ENCODE measurements around the gene DICER1.
A peak's percentile ranks its signal among the peaks of the same experiment; 100 is the strongest.
"Not testable (repeated sequence)": the region's sequence is repeated elsewhere in the genome, so short reads cannot be mapped to it uniquely, and the experiment has no call there.

Gene DICER1

DNA sequence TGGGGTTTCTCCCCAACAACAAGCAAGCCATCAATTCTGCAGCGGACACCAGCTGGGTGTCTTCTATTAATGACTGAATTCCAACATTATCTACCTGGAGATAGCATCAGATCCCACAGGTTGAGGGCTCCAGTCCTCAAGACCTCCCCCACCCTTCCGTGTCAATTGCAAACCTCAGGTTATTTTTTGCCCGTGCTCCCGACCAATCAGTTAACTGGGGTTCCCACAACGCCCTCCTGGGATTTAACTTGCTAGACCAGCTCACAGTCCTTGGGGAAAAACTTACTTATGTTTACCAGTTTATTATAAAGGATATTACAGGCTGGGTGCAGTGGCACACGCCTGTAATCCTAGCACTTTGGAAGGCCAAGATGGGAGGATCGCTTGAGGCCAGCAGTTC is 9.7 kb downstream of the DICER1 start:
- no peak for DNase-seq

DNA sequence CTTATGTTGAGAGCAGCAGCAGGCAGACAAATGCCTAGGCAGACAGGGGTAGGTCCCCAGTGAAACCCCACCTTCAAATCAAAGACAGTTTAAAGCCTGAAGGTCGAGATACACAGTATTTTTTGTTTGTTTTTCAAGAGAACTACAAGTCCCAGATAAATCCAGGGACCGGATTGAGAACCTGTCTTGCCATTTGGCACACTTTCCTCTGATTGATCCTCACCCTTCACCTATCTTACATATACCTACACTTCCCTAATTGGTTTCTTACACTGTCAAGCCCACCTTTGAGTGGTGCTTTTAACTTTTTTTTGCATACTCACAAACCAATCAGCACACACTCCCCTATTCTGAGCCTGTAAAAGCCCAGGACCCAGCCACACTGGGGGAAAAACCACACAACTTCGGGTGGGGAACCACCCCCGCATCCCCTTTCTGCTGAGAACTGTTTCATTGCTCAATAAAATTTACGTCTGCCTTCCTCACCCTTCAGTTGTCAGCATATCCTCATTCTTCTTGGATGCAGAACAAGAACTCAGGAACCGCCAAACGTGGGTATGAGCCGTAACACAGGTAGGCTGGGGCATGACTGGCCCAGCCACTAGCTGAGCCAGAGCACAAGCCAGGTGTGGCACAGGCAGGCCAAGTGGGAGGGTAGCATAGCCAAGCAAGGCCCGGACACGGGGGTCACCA is 11.1 kb downstream of the DICER1 start:
- no peak for DNase-seq

DNA sequence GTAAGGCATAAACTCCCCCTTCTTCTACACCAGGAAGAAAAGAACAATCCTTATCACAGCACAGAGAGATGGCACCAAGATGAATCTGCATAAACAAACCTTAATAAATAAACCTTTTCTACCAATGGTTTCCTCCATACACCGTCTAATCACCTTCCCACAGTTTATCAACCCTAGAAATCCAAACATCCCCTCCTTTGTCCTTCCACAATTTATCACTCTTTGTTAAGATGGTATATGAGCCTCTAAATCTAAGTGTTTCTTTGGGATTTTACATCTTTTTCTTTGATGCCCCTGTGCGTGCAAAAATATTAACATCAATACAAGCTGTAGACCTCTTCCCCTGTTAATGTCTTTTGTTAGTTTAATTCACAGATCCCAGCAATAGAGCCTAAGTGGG is 12.5 kb downstream of the DICER1 start:
- DNase-seq: no peak

- no peak for DNase-seq
Observed at GRCh38 chr14:95143808-95144620, 13.3 kb downstream of the DICER1 start.

GRCh38 chr14:95142208-95142607 is 15.1 kb downstream of the DICER1 start:
- DNase-seq: no peak

GRCh38 chr14:95141684-95142083 is 15.6 kb downstream of the DICER1 start:
- DNase-seq: no peak

DNA sequence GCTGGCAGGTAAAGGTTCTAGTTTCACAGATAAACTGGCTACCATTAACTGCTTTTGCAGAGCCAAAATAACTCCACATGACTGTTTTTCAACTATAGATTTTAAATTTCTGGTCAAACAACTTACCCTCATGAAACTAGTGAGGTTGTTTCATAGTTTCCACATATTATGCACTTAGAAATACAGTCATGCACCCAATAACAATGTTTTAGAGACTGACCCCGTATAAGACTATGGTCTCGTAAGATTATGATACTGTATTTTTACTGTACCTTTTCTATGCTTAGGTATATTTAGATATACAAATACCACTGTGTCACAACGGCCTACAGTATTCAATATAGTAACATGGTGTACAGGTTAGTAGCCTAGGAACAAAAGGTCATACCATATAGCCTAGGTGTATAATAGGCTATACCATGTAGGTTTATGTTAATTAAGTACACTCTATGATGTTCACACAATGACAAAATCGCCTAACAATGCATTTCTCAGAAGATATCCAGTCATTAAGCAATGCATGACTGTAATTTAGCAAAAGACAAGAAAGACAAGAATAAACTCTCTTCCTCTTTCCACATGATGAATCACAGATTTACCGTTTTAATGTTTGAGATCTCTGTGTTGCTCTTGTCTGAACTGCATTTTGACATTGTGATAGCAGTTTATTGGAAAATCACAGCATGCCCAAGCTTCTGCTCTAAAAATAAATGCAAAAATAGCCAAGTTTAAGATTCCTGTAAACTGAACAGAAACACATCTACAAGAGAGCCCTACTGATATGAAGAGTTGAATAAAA is 17.1 kb downstream of the DICER1 start:
- no peak for DNase-seq

DNA sequence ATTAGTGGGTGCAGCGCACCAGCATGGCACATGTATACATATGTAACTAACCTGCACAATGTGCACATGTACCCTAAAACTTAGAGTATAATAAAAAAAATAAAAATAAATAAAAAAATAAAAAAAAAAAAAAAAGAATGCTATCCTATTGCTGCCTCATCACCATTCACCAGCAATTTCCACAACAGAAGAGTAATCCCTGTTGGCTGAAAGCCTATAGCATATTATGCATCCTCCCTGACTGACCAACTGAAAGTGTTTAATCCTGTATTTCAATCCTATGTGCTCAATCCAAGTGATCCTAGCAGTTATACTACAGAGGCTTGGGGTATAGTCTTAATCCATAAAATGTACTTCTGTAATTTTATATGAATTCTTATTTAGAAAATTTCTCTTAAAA is 18.5 kb downstream of the DICER1 start:
- no peak for DNase-seq

DNA sequence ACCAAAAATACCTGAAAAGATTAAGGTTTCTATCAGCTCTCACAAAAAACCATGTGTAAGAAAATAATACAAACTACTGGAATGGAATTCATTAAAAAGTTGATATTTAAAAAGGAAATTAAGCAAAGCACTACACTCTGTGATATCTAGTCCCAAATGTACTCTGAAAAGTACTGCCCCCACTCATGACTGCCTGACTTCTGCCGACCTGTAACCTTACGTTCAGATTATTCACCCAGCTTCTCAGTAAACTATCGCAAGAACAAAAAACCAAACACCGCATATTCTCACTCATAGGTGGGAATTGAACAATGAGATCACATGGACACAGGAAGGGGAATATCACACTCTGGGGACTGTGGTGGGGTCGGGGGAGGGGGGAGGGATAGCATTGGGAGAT is 18.9 kb downstream of the DICER1 start:
- DNase-seq: not testable (repeated sequence)

DNA sequence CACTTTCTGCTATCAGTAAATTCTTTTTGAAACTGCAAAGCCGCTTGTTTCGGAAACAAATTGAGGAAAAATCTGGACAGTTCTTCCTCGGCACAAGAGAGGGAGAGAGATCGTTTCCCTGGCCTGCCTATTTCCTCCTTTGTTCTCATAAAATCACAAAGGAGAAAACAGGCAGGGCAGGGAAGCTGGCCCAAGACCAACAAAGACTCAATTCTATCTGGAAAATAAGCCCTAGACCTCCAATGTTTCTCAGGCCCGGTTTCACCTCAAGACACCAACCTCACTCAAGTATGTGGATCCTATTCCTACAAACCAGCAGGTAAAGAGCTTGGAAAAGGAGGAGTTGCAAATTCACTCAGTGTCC is 19.5 kb downstream of the DICER1 start:
- DNase-seq: no peak

- no peak for DNase-seq
Observed at GRCh38 chr14:95137164-95137803, 20.0 kb downstream of the DICER1 start.

DNA sequence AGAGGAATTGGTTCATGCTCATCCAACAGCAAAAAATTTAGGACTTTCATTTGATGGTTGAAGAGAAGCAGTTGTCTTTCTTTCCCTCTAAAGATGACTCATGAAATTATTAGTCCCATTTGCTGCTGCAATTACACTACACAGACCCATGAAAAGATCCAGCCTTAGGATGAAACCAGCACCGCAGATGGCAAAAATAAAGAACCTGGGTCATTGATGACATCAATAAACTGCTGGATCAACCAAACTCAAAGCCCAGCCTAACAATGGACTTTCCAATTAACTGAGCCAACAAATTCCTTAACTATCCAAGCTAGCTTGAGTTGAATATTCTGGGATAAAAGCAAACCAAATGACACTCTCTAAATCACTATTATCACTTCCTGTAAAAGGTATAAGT is 20.7 kb downstream of the DICER1 start:
- DNase-seq: no peak

- DNase-seq: no peak
Observed at GRCh38 chr14:95134304-95134933, 22.9 kb downstream of the DICER1 start.

DNA sequence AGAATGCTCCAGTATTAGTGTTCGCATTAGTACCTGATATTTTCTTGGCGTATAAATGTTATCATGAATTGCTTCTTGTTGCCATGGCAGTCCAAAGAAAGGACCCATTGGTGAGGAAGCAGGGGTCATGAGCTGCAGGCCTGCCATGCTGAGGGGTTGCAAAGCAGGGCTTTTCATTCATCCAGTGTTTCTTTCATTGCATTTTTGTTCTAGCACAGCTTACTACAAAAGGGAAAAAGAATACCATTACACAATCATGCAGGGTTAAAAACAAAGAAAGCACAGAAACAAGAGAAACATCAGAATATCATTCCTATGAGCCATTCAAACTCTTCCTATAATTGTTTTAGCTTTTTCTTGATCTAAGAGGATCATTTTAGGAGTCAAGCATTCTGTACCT is 24.0 kb downstream of the DICER1 start:
- DNase-seq: no peak

DNA sequence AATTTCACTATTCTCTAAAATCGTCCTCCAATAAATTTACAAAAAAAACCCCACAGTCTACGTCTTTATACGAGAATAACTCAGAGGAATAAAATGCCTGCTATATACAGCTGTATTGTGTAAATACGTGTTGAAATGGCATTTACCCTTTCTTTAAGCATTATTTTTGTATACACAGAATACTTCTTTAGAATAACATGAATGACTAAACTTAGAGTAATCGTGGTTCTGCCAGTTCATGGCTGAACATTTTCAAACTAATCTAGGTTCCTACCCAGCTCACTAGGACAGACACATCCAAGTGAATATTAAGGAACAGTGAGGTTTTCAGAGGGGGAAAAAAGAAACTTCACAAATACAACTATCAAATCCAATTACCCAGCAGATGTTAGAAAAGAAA is 24.6 kb downstream of the DICER1 start:
- no peak for DNase-seq

GRCh38 chr14:95130549-95130948 is 26.8 kb downstream of the DICER1 start:
- DNase-seq: no peak

- DNase-seq: no peak
Observed at GRCh38 chr14:95128140-95128539, 29.2 kb downstream of the DICER1 start.

DNA sequence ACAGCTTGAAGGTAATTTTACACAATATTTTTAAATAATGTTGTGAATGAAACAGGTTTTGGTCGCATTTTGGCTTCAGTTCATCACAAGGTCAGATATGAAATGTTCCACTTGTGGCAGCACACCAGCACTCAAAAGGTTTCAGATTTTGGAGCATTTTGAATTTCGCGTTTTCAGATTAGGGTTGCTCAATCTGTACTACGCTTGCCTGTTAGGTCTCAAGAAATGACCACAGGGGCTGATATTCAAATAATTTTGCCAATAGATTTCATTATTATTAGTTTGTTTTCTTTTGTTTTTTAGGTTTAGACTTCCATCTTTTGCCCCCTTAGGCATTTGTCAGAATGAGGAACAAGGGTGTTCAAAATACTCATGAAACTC is 29.8 kb downstream of the DICER1 start:
- DNase-seq: no peak

- no peak for DNase-seq
Observed at GRCh38 chr14:95126906-95127530, 30.3 kb downstream of the DICER1 start.

GRCh38 chr14:95125915-95126314 is 31.4 kb downstream of the DICER1 start:
- no peak for DNase-seq

DNA sequence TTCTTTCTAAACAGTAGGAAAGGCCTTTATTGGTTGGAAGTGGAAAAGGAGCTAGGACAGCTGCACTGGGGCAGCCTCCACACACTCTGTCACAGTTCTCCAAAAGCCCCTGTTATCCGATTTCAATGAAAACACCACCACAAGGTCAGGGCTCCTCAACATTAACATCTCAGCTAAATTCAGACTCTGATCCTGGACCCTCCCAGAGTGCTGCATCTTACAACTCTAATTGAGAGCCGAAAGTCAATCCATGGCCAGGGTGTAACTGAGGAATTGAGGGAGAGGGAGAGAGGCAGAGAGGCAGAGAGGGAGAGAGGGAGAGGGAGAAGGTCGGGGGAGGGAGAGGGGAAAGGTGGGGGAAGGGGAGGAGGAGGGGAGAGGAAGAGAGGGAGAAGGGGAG is 32.1 kb downstream of the DICER1 start:
- no peak for DNase-seq

GRCh38 chr14:95123891-95124579 is 33.3 kb downstream of the DICER1 start:
- DNase-seq: peak; percentile 22
